Subcutaneous adipose tissue (tissue), 4 donors: Measurements from ENCODE around the gene DAAM2. TPM values are rescaled to one million over a fixed set of nuclear protein-coding genes. Genes with fewer than 3 reads are reported as not detected.

Experiments used
- total RNA-seq, 4 donors: library from RNA; depleted of rRNA; stranded (reverse); fragments of >200 nt; gene quantifications; one replicate each; pipeline ENCODE4 v1.1.0, GENCODE V29; 2016
- TF ChIP-seq, protein P1 (sequence below): fragments of 450-650 bp; IDR thresholded peaks from one replicate; pipeline ENCODE4 v1.5.1; 2016; ENCODE audit warnings: low read depth, mild to moderate bottlenecking, control low read depth, antibody characterized with exemption, moderate library complexity

The DAAM2 gene
- total RNA-seq, 4 donors from 2014 or later: 36.7 to 125 (median 53.2) TPM

DNA sequence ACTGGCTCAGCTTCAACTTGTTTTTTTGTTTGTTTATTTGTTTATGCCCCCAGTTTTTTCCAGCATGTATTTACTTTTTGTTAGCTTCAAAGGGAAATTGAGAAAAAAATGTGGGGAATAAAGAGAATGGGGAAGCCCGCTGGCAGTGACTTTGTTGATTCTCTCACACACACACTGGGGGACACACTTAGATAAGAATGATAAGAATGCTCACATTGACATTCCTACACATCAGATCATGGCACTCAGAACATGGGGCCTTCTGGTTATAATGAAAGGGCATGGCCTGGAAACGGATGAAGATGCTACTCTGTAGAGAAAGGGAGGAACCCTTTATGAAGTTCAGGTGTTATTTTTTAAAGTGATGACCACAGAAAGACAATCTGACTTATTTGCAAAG, 15.6 kb upstream of the DAAM2 start:
- TF ChIP-seq, protein P1, sequence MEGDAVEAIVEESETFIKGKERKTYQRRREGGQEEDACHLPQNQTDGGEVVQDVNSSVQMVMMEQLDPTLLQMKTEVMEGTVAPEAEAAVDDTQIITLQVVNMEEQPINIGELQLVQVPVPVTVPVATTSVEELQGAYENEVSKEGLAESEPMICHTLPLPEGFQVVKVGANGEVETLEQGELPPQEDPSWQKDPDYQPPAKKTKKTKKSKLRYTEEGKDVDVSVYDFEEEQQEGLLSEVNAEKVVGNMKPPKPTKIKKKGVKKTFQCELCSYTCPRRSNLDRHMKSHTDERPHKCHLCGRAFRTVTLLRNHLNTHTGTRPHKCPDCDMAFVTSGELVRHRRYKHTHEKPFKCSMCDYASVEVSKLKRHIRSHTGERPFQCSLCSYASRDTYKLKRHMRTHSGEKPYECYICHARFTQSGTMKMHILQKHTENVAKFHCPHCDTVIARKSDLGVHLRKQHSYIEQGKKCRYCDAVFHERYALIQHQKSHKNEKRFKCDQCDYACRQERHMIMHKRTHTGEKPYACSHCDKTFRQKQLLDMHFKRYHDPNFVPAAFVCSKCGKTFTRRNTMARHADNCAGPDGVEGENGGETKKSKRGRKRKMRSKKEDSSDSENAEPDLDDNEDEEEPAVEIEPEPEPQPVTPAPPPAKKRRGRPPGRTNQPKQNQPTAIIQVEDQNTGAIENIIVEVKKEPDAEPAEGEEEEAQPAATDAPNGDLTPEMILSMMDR: no peak

DNA sequence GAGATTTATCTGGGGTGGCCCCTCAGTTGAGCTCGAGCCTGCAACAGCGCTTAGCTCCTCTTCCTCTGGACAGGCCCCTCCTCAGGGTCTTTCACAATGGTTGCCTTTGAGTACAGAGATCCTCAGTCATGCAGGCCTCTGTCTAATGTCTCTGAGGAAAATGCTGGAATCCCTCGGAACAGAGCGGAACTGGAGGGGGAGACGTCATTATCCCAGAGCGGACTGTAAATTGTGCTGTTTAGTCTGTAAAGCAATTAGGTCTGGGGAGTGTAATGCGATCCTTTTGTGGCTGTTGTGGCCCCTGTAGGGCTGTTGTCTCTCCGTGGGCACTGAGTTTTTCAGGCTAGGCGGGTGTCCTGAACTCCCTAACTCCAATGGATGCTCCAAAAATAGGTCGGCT, 15.0 kb upstream of the DAAM2 start:
- TF ChIP-seq, protein P1: no peak

GRCh38 chr6:39777661-39778060, 14.5 kb upstream of the DAAM2 start:
- TF ChIP-seq, protein P1: no peak

- TF ChIP-seq, protein P1: no peak
These were observed 13.5 kb upstream of the DAAM2 start for GRCh38 chr6:39778581-39779255.

DNA sequence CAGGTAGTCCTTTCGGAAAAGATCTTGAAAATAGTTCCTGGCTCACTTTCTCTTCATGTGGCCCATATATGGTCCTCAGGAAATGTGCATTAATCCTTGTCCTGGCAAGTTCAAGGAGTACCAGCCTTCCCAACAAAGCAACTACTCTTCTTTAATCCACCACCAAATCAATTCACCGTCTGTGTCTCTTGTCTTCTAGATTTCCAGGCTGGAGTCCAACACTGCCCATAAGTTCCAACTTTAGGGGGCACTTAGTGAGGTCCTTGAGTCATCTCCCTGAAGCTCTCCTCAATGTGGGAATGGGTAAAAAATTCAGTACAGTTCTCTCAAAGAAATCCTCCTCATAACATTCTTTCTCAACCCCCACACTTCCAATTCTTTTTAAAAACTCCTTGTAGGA, 6.9 kb upstream of the DAAM2 start:
- TF ChIP-seq, protein P1: no peak

DNA sequence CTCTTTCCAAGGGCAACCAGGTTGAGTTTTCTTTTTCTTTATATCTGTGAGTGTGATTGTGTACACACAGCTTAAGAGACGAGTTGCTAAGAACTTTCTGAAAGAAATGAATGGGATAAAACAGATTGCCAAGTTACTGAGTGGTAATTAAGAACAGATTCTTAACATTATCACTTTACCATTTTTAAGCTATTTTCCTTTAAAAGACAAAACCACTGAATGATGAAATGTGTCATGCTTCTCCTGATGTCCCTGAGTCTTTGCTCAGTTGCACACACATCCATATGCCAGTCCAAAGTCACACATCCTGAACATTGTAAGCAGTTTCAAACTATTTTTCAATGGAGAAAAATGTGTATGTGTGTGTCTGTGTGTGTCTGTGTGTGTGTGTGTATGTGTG, 5.5 kb upstream of the DAAM2 start:
- TF ChIP-seq, protein P1: no peak

- TF ChIP-seq, protein P1: no peak
These were observed 4.9 kb upstream of the DAAM2 start for GRCh38 chr6:39787322-39787721.
